OCI-LY7 (cell line): ENCODE data around the gene MTCH2. TPM values are rescaled to one million over a fixed set of nuclear protein-coding genes. Genes with fewer than 3 reads are reported as not detected.

ENCODE experiments used
- BruUV-seq: library from RNA; stranded (reverse); fragments of 400-500 nt; replicated peaks from 2 replicates; lab custom pipeline; 2021; lab: Mats Ljungman, UMichigan
- CTCF ChIA-PET: fragments of 300-600 bp; sonication (Branson Sonifier 250); formaldehyde crosslinking; loops from one replicate; lab custom pipeline; 2022; ENCODE audit warnings: antibody characterized with exemption; ENCODE audit not compliant: unreplicated experiment; lab: Charles Lee
- POLR2A ChIA-PET: fragments of 300-600 bp; sonication (Branson Sonifier 250); formaldehyde crosslinking; loops from one replicate; lab custom pipeline; 2022; ENCODE audit warnings: antibody characterized with exemption; lab: Charles Lee
- DNase-seq: peaks from one replicate; pipeline ENCODE4 v3.0.0-alpha.2; 2015; ENCODE audit warnings: low spot score
- H2AFZ ChIP-seq: fragments of 200-600 bp; sonication (generic), shearing (Covaris generic); 2 replicates; pipeline ENCODE4 v1.6.1; 2014; ENCODE audit warnings: mild to moderate bottlenecking, antibody characterized with exemption, low read length, moderate library complexity
- H3K27ac ChIP-seq: fragments of 200-600 bp; sonication (generic); 2 replicates; pipeline ENCODE4 v1.5.1; 2014; ENCODE audit warnings: mixed run types, low read depth, mild to moderate bottlenecking, moderate library complexity, low read length, inconsistent platforms; ENCODE audit not compliant: poor library complexity, severe bottlenecking
- H3K36me3 ChIP-seq: fragments of 200-600 bp; sonication (generic); 2 replicates; pipeline ENCODE4 v1.6.1; 2014; ENCODE audit warnings: mild to moderate bottlenecking, antibody characterized with exemption, low read length, moderate library complexity, mixed read lengths; ENCODE audit not compliant: insufficient read depth
- H3K4me1 ChIP-seq: fragments of 200-600 bp; sonication (generic); 2 replicates; pipeline ENCODE4 v1.5.1; 2014; ENCODE audit warnings: mild to moderate bottlenecking, low read length; ENCODE audit not compliant: insufficient read depth, poor library complexity, severe bottlenecking
- H3K4me2 ChIP-seq: fragments of 200-600 bp; sonication (generic); 2 replicates; pipeline ENCODE4 v1.6.1; 2014; ENCODE audit warnings: mild to moderate bottlenecking, low read length
- H3K4me3 ChIP-seq: fragments of 200-600 bp; sonication (generic); 2 replicates; pipeline ENCODE4 v1.5.1; 2014; ENCODE audit warnings: mild to moderate bottlenecking, low read depth, low read length; ENCODE audit not compliant: poor library complexity, severe bottlenecking
- H3K79me2 ChIP-seq: fragments of 200-600 bp; sonication (generic); 2 replicates; pipeline ENCODE4 v1.6.1; 2016; ENCODE audit warnings: low read depth, mild to moderate bottlenecking, low read length, moderate library complexity, mixed read lengths; ENCODE audit not compliant: insufficient read depth
- H3K9me2 ChIP-seq: fragments of 200-600 bp; sonication (generic); 2 replicates; pipeline ENCODE4 v1.6.1; 2016; ENCODE audit warnings: mild to moderate bottlenecking, low read length, mixed read lengths; ENCODE audit not compliant: insufficient read depth
- H3K9me3 ChIP-seq: fragments of 200-600 bp; sonication (generic); 2 replicates; pipeline ENCODE4 v1.6.1; 2014; ENCODE audit warnings: mild to moderate bottlenecking, mixed run types, low read length, mixed read lengths
- H4K20me1 ChIP-seq: fragments of 200-600 bp; sonication (generic); 2 replicates; pipeline ENCODE4 v1.6.1; 2014; ENCODE audit warnings: mild to moderate bottlenecking, antibody characterized with exemption, low read length, moderate library complexity, mixed read lengths; ENCODE audit not compliant: insufficient read depth
- CTCF ChIP-seq: fragments of 200-600 bp; sonication (generic); conservative IDR thresholded peaks from 2 replicates; pipeline ENCODE4 v1.5.1; 2014; ENCODE audit warnings: mild to moderate bottlenecking, antibody characterized with exemption, low read length, moderate library complexity, mixed read lengths
- EZH2phosphoT487 ChIP-seq: fragments of 200-600 bp; sonication (generic); IDR thresholded peaks from 2 replicates; pipeline ENCODE4 v1.6.1; 2018; ENCODE audit warnings: low read depth, borderline replicate concordance, mild to moderate bottlenecking, mixed run types, antibody characterized with exemption, low read length, moderate library complexity, mixed read lengths
- intact Hi-C: fragments of 100-400 bp; cut with micrococcal nuclease; formaldehyde crosslinking; loops from one replicate; pipeline ENCODE4 v1.10.0; 2022; ENCODE audit not compliant: unreplicated experiment
- total RNA-seq, 2 experiments: library from RNA; depleted of rRNA in 1 of 2; stranded (reverse); fragments of >200 nt in 1 of 2; shearing (Covaris generic) in 1 of 2; gene quantifications; 2 replicates each; pipeline ENCODE4 v1.2.3, GENCODE V29; 2014 to 2022

MTCH2 gene
- total RNA-seq, 2 experiments from 2014 or later: 64.8 to 119 TPM

- no peak overlapping the region for H3K4me3 ChIP-seq
- no peaks in the 10 kb centered on the region for H3K9me3 ChIP-seq
- H3K4me1 ChIP-seq: peaks cover 6% of the 10 kb centered on the region
- no peaks in the 10 kb centered on the region for H3K36me3 ChIP-seq
- BruUV-seq: no TSS peak
- no peak overlapping the region for H3K4me2 ChIP-seq
- intact Hi-C loops: no loop called here
- no peaks in the 10 kb centered on the region for H3K79me2 ChIP-seq
- TF ChIP-seq CTCF (no peak), EZH2phosphoT487 (no peak)
- DNase-seq: no peak
- POLR2A ChIA-PET: interaction anchor here (0.6 to 1.0 kb wide), 3 partner anchors 36 to 472 kb away, joined by 3 to 4 read pairs (median 3); no protein-coding TSS in a partner anchor
- H4K20me1 ChIP-seq: no peaks in the 10 kb centered on the region
- H3K27ac ChIP-seq: no peak overlapping the region
- no peak overlapping the region for H2AFZ ChIP-seq
- no peaks in the 10 kb centered on the region for H3K9me2 ChIP-seq
- CTCF ChIA-PET: no interaction called here
Measured at GRCh38 chr11:47592970-47593369, 49.4 kb downstream of the MTCH2 start.

- POLR2A ChIA-PET: interaction anchor here (1.0 to 1.3 kb wide), 3 partner anchors 8 to 37 kb away, joined by 3 to 13 read pairs (median 4); partner anchors contain the start of genes KBTBD4 and NDUFS3
- no peak for DNase-seq
- Histone ChIP-seq H3K4me1 (peaks cover 6% of the 10 kb centered on the region), H3K4me3 (no peak overlapping the region), H3K9me2 (no peaks in the 10 kb centered on the region), H3K4me2 (no peak overlapping the region), H2AFZ (no peak overlapping the region), H3K36me3 (no peaks in the 10 kb centered on the region), H3K27ac (no peak overlapping the region), H3K9me3 (no peaks in the 10 kb centered on the region), H3K79me2 (no peaks in the 10 kb centered on the region), H4K20me1 (no peaks in the 10 kb centered on the region)
- intact Hi-C loops: no loop called here
- CTCF ChIA-PET: no interaction called here
- no TSS peak for BruUV-seq
- TF ChIP-seq CTCF (no peak), EZH2phosphoT487 (no peak)
Measured at GRCh38 chr11:47592251-47592650, 50.1 kb downstream of the MTCH2 start.

GRCh38 chr11:47591764-47592163 is 50.6 kb downstream of the MTCH2 start:
- POLR2A ChIA-PET: interaction anchor here (1.0 to 1.3 kb wide), 3 partner anchors 9 to 37 kb away, joined by 3 to 13 read pairs (median 4); partner anchors contain the start of genes KBTBD4 and NDUFS3
- H3K79me2 ChIP-seq: no peaks in the 10 kb centered on the region
- BruUV-seq: no TSS peak
- CTCF ChIA-PET: no interaction called here
- H3K4me1 ChIP-seq: peaks cover 6% of the 10 kb centered on the region
- no peak for DNase-seq
- no peak overlapping the region for H2AFZ ChIP-seq
- intact Hi-C loops: no loop called here
- H3K4me2 ChIP-seq: no peak overlapping the region
- TF ChIP-seq CTCF: no peak
- no peak for TF ChIP-seq EZH2phosphoT487
- no peak overlapping the region for H3K4me3 ChIP-seq
- H3K27ac ChIP-seq: no peak overlapping the region
- no peaks in the 10 kb centered on the region for H4K20me1 ChIP-seq
- H3K9me3 ChIP-seq: no peaks in the 10 kb centered on the region
- no peaks in the 10 kb centered on the region for H3K36me3 ChIP-seq
- no peaks in the 10 kb centered on the region for H3K9me2 ChIP-seq
